K562 (cell line): ENCODE data around the gene ATOSA. TPM values are rescaled to one million over a fixed set of nuclear protein-coding genes. Genes with fewer than 3 reads are reported as not detected.

Source experiments
- BRF1 ChIP-seq: IDR thresholded peaks from 3 replicates; pipeline ENCODE4 v1.6.1; 2011; ENCODE audit warnings: borderline replicate concordance, mild to moderate bottlenecking; ENCODE audit not compliant: insufficient read length; ENCODE audit errors: extremely low read depth
- EGR1 ChIP-seq: fragments of 450-650 bp; conservative IDR thresholded peaks from 2 replicates; pipeline ENCODE4 v1.6.1; 2017; ENCODE audit warnings: mild to moderate bottlenecking
- HMGXB4 ChIP-seq: sonication (generic); formaldehyde crosslinking; IDR thresholded peaks from 2 replicates; pipeline ENCODE4 v1.8.1; 2023; ENCODE audit warnings: mild to moderate bottlenecking, missing genetic modification reagents
- LCOR ChIP-seq: sonication (generic); formaldehyde crosslinking; IDR thresholded peaks from 2 replicates; pipeline ENCODE4 v1.8.0; 2022; ENCODE audit warnings: mild to moderate bottlenecking, missing genetic modification reagents
- PHF21A ChIP-seq: fragments of 450-650 bp; IDR thresholded peaks from 2 replicates; pipeline ENCODE4 v1.6.1; 2017; ENCODE audit warnings: low read depth, borderline replicate concordance
- PHF8 ChIP-seq: fragments of 200-600 bp; sonication (generic); IDR thresholded peaks from 2 replicates; pipeline ENCODE4 v1.6.1; 2012; ENCODE audit warnings: mixed run types, mild to moderate bottlenecking, inconsistent platforms, low read length, moderate library complexity, borderline replicate concordance
- RFX1 ChIP-seq: fragments of 450-650 bp; IDR thresholded peaks from 2 replicates; pipeline ENCODE4 v1.6.1; 2016; ENCODE audit warnings: mild to moderate bottlenecking, moderate library complexity
- TCFL5 ChIP-seq: fragments of 250-450 bp; sonication (Bioruptor Pico); conservative IDR thresholded peaks from 2 replicates; pipeline ENCODE4 v1.6.1; 2021; ENCODE audit warnings: mild to moderate bottlenecking, moderate library complexity, matching md5 sums
- polyA plus RNA-seq, 8 experiments: library from polyadenylated mRNA; depleted of rRNA in 4 of 8; stranded (reverse) in 5 of 8; unstranded in 3 of 8; fragments of >200 nt; fragmentation: Nextera tagmentation in 2 of 8; fragmentation: Illumina TruSeq in 1 of 8; extraction: Ambion mirVana in 2 of 8; extraction: Trizol in 1 of 8; gene quantifications; 2 replicates each; pipeline versions ENCODE4 v1.2.1 to v1.2.3, GENCODE V29; 2011 to 2014; ENCODE audit warnings: inconsistent platforms in 1 of 8, missing spikeins in 1 of 8
- total RNA-seq, 7 experiments: library from RNA; depleted of rRNA in 6 of 7; stranded (reverse); fragments of >200 nt in 6 of 7; fragmentation: Illumina TruSeq in 2 of 7; extraction: Trizol in 2 of 7; gene quantifications; 2 replicates each; pipeline versions ENCODE4 v1.2.1 to v1.2.3, GENCODE V29; 2011 to 2021; ENCODE audit warnings: low replicate concordance in 1 of 7
- TF ChIP-seq, protein P1 (sequence below), 3 experiments: fragments of 200-800 bp in 1 of 3; sonication (Bioruptor generic) in 1 of 3; sonication (generic) in 1 of 3; formaldehyde crosslinking in 1 of 3; IDR thresholded peaks; 2 replicates each; pipeline versions ENCODE4 v1.6.1 to v1.8.0; 2016 to 2022; ENCODE audit warnings: mild to moderate bottlenecking in 2 of 3, missing compliant biosample characterization in 2 of 3, missing genetic modification characterization in 2 of 3, missing genetic modification reagents in 1 of 3
- TF ChIP-seq, protein P2 (sequence below): sonication (generic); formaldehyde crosslinking; IDR thresholded peaks from 2 replicates; pipeline ENCODE4 v1.8.0; 2022; ENCODE audit warnings: mild to moderate bottlenecking, missing genetic modification reagents

ATOSA gene
- total and polyA plus RNA-seq, 9 of the 15 experiments (the other 6 are each of a cell fraction or from before 2014, with no cell fraction given): 2.0 to 6.1 (median 3.9) TPM

DNA sequence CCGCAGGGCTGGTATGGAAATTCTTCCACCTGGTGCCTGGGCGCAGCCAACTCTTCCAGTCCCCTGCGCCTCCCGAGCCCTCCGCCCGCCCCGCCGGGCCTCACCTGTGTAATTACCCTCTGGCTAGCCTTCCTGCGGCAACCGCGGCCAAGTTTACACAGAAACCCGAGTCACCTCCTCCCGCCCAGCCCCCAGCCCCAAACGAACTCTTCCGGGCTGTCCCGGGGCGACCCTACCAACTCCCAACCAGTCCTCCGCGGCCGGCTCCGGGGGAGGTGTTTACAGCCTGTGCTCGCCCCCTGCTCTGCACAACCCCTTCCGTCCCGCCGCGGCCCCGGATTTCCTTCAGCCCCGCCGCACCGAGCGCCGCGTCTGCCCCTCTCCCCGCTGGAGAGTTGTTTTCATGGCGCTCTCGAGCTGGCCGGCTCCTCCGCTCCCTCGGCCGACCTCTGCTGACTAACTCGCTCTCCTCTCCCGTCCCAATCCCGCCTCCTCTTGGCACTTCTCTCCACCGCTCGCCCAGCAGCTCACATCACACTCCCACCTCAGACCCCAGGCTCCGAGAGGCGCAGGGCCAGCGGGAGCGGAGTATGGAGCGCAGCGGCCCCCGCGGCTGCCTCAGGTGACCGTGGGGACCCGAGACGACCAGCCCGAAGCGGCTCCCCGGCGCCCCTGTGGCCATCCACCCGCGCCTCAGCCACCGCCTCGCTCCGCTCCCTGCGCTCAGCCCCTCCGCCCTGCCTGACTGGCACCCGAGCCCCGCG is 538 bp downstream of the ATOSA start (continued):
- TF ChIP-seq PHF8: peak; percentile 44; the same call in 1 of the 2 replicates
- no peak for TF ChIP-seq HMGXB4 (CRISPR knock-in tag)
- TF ChIP-seq LCOR (CRISPR knock-in tag): no peak
- no peak for TF ChIP-seq BRF1
- no peak for TF ChIP-seq TCFL5 (CRISPR knock-in tag)
- TF ChIP-seq, protein P1, sequence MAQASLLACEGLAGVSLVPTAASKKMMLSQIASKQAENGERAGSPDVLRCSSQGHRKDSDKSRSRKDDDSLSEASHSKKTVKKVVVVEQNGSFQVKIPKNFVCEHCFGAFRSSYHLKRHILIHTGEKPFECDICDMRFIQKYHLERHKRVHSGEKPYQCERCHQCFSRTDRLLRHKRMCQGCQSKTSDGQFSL (CRISPR knock-in tag; IDR thresholded peaks at IDR 0.05): no peak
- TF ChIP-seq, protein P1 (tag; IDR thresholded peaks at IDR 0.05): no peak
- TF ChIP-seq RFX1: no peak
- TF ChIP-seq, protein P2, sequence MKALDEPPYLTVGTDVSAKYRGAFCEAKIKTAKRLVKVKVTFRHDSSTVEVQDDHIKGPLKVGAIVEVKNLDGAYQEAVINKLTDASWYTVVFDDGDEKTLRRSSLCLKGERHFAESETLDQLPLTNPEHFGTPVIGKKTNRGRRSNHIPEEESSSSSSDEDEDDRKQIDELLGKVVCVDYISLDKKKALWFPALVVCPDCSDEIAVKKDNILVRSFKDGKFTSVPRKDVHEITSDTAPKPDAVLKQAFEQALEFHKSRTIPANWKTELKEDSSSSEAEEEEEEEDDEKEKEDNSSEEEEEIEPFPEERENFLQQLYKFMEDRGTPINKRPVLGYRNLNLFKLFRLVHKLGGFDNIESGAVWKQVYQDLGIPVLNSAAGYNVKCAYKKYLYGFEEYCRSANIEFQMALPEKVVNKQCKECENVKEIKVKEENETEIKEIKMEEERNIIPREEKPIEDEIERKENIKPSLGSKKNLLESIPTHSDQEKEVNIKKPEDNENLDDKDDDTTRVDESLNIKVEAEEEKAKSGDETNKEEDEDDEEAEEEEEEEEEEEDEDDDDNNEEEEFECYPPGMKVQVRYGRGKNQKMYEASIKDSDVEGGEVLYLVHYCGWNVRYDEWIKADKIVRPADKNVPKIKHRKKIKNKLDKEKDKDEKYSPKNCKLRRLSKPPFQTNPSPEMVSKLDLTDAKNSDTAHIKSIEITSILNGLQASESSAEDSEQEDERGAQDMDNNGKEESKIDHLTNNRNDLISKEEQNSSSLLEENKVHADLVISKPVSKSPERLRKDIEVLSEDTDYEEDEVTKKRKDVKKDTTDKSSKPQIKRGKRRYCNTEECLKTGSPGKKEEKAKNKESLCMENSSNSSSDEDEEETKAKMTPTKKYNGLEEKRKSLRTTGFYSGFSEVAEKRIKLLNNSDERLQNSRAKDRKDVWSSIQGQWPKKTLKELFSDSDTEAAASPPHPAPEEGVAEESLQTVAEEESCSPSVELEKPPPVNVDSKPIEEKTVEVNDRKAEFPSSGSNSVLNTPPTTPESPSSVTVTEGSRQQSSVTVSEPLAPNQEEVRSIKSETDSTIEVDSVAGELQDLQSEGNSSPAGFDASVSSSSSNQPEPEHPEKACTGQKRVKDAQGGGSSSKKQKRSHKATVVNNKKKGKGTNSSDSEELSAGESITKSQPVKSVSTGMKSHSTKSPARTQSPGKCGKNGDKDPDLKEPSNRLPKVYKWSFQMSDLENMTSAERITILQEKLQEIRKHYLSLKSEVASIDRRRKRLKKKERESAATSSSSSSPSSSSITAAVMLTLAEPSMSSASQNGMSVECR: peak; percentile 33
- TF ChIP-seq PHF21A: 0 out of 2 replicates have a peak, but pooled peaks have one; percentile 12
- peak; percentile 29 for TF ChIP-seq EGR1
